Nephron progenitor cell (in vitro differentiated cells): ENCODE measurements around the gene NRG4.

Source experiments
- DNase-seq: peaks from one replicate; pipeline ENCODE4 v3.0.0; 2021
- H3K27ac Mint-ChIP-seq: 2 replicates; pipeline ENCODE4 v1.8.0; 2021; ENCODE audit warnings: mild to moderate bottlenecking, moderate library complexity, mixed read lengths
- H3K27me3 Mint-ChIP-seq: 2 replicates; pipeline ENCODE4 v1.8.0; 2021; ENCODE audit warnings: mild to moderate bottlenecking, low read depth, mixed read lengths; ENCODE audit not compliant: poor library complexity
- H3K36me3 Mint-ChIP-seq: 2 replicates; pipeline ENCODE4 v1.8.0; 2021; ENCODE audit warnings: low read depth, mixed read lengths
- H3K4me1 Mint-ChIP-seq: 2 replicates; pipeline ENCODE4 v1.8.0; 2021; ENCODE audit warnings: mixed read lengths
- H3K4me3 Mint-ChIP-seq: 2 replicates; pipeline ENCODE4 v1.8.0; 2021; ENCODE audit warnings: mild to moderate bottlenecking, moderate library complexity, mixed read lengths
- H3K9me3 Mint-ChIP-seq: 2 replicates; pipeline ENCODE4 v1.8.0; 2021; ENCODE audit warnings: mild to moderate bottlenecking, moderate library complexity, mixed read lengths
- TF ChIP-seq, protein P1 (sequence below): fragments of 200-600 bp; sonication (generic); IDR thresholded peaks from 2 replicates; pipeline ENCODE4 v1.5.0; 2021; ENCODE audit warnings: antibody characterized with exemption

NRG4 gene, protein sequence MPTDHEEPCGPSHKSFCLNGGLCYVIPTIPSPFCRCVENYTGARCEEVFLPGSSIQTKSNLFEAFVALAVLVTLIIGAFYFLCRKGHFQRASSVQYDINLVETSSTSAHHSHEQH

GRCh38 chr15:76011627-76012551 is at the start of gene NRG4:
TSS of gene NRG4 (minus strand) at chr15:76012424. CDS start at chr15:76011230, 1,194 bp downstream.
- no peak for DNase-seq

GRCh38 chr15:76061700-76062099 is 49.5 kb upstream of the NRG4 start:
- TF ChIP-seq, protein P1, sequence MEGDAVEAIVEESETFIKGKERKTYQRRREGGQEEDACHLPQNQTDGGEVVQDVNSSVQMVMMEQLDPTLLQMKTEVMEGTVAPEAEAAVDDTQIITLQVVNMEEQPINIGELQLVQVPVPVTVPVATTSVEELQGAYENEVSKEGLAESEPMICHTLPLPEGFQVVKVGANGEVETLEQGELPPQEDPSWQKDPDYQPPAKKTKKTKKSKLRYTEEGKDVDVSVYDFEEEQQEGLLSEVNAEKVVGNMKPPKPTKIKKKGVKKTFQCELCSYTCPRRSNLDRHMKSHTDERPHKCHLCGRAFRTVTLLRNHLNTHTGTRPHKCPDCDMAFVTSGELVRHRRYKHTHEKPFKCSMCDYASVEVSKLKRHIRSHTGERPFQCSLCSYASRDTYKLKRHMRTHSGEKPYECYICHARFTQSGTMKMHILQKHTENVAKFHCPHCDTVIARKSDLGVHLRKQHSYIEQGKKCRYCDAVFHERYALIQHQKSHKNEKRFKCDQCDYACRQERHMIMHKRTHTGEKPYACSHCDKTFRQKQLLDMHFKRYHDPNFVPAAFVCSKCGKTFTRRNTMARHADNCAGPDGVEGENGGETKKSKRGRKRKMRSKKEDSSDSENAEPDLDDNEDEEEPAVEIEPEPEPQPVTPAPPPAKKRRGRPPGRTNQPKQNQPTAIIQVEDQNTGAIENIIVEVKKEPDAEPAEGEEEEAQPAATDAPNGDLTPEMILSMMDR = no peak
- peak overlapping the region; percentile 48 for H3K4me3 Mint-ChIP-seq
- H3K27me3 Mint-ChIP-seq = peaks cover 56% of the 10 kb centered on the region
- H3K9me3 Mint-ChIP-seq = no peaks in the 10 kb centered on the region
- peaks cover 43% of the 10 kb centered on the region for H3K4me1 Mint-ChIP-seq
- no peak overlapping the region for H3K27ac Mint-ChIP-seq
- no peak for DNase-seq
- H3K36me3 Mint-ChIP-seq = no peaks in the 10 kb centered on the region

More at GRCh38 chr15:76011627-76012551, at the start of gene NRG4:
- peaks cover 32% of the 10 kb centered on the region for H3K9me3 Mint-ChIP-seq
- H3K4me3 Mint-ChIP-seq = no peak within 1 kb of the TSS
- peak within 1 kb of the TSS; percentile 63 for H3K27ac Mint-ChIP-seq
- peaks cover 6% of the 10 kb centered on the region for H3K4me1 Mint-ChIP-seq
- H3K27me3 Mint-ChIP-seq = peaks cover 8% of the 10 kb centered on the region
- H3K36me3 Mint-ChIP-seq = no peaks in the 10 kb centered on the region
- TF ChIP-seq, protein P1 = no peak

GRCh38 chr15:76060118-76060989 is 48.1 kb upstream of the NRG4 start:
- TF ChIP-seq, protein P1 = no peak
- no peaks in the 10 kb centered on the region for H3K36me3 Mint-ChIP-seq
- no peak overlapping the region for H3K27ac Mint-ChIP-seq
- DNase-seq = no peak
- H3K4me1 Mint-ChIP-seq = peaks cover 34% of the 10 kb centered on the region
- H3K9me3 Mint-ChIP-seq = no peaks in the 10 kb centered on the region
- H3K4me3 Mint-ChIP-seq = peak overlapping the region; percentile 82
- peaks cover 60% of the 10 kb centered on the region for H3K27me3 Mint-ChIP-seq

DNA sequence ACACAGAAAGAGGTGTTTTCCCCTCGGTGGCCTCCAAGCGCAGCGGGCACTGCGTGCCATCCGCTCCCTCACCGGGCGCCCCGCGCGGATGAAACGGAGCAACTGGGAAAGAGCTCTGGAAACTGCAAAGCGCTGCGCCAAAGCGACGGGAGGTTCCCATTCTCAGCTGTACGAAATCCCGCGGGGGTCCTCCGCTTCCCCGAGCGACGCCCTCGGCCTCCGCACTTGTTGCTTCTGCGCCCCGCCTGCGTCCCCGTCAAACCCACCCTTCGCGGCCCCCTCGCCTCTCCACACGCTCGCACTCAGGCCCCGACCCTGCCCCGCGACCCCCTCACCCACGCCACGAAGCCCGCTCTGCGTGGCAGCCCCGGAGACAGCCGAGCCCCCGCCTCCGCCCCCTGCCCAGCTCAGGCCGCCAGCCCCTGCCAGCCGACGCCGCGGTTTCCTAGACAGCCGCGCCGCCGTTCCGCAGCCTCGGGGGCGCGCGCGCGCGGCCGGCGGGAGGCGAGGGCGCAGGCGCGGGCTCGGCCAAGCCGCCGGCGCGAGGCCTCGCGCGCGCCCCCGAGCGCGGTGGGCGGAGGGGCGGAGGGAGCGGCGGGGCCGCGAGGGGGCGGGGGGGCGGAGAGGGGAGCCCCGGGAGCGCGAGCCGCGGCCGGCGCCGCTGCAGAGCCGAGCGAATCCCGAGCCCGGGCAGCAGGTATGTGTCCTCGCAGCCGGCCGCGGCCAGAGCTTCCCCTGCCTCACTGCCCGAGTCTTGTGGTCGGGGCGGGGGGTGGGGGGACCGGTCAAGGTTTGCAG is 47.3 kb upstream of the NRG4 start, which contains the start of gene TMEM266:
Gene TMEM266, plus strand, starts transcription at position 666 of the 798 bp plus-strand sequence. CDS start 74,279 bp downstream, outside the sequence.
- no peak within 1 kb of the TSS for H3K27ac Mint-ChIP-seq
- DNase-seq = peak; percentile 82
- H3K27me3 Mint-ChIP-seq = peaks cover 60% of the 10 kb centered on the region
- no peaks in the 10 kb centered on the region for H3K36me3 Mint-ChIP-seq
- TF ChIP-seq, protein P1 = no peak
- no peaks in the 10 kb centered on the region for H3K9me3 Mint-ChIP-seq
- H3K4me3 Mint-ChIP-seq = peak within 1 kb of the TSS; percentile 85
- H3K4me1 Mint-ChIP-seq = peaks cover 25% of the 10 kb centered on the region

GRCh38 chr15:76058714-76059319 is 46.6 kb upstream of the NRG4 start:
- no peak overlapping the region for H3K27ac Mint-ChIP-seq
- H3K4me1 Mint-ChIP-seq = peaks cover 18% of the 10 kb centered on the region
- H3K4me3 Mint-ChIP-seq = peak overlapping the region; percentile 85
- no peaks in the 10 kb centered on the region for H3K9me3 Mint-ChIP-seq
- peaks cover 66% of the 10 kb centered on the region for H3K27me3 Mint-ChIP-seq
- no peaks in the 10 kb centered on the region for H3K36me3 Mint-ChIP-seq
- DNase-seq = peak; percentile 21
- TF ChIP-seq, protein P1 = no peak
